ENCODE data around the gene EIF2B2.

- TF ChIP-seq EZH2 (IDR thresholded peaks at IDR 0.05; ENCODE audit: insufficient read depth, poor library complexity, severe bottlenecking) (no peak), EZH2phosphoT487 (IDR thresholded peaks at IDR 0.05; ENCODE audit: insufficient read depth, low read depth) (no peak)
Measured at GRCh38 chr14:74954947-74955228, 47.8 kb upstream of the EIF2B2 start.
